Astrocyte (in vitro differentiated cells and primary cell): ENCODE measurements around the gene SPHK2. TPM values are rescaled to one million over a fixed set of nuclear protein-coding genes. Genes with fewer than 3 reads are reported as not detected.

ENCODE experiments used
- DNase-seq: peaks from one replicate; pipeline ENCODE4 v3.0.0-alpha.2; 2010; ENCODE audit warnings: low read depth
- FAIRE-seq: peaks from 2 replicates; lab custom pipeline; 2011; peaks lifted over from hg19 to GRCh38; lab: Jason Lieb, UNC
- H2AFZ ChIP-seq: 2 replicates; pipeline ENCODE4 v1.6.0; 2012; ENCODE audit warnings: low read depth, low read length, inconsistent platforms
- H3K27ac ChIP-seq: 2 replicates; pipeline ENCODE4 v1.5.1; 2011; ENCODE audit warnings: low read depth, low read length, inconsistent platforms
- H3K27me3 ChIP-seq: 2 replicates; pipeline ENCODE4 v1.6.0; 2011; ENCODE audit warnings: low read length, inconsistent platforms; ENCODE audit not compliant: insufficient read depth
- H3K36me3 ChIP-seq: 2 replicates; pipeline ENCODE4 v1.5.1; 2011; ENCODE audit warnings: low read length, inconsistent platforms; ENCODE audit not compliant: insufficient read depth
- H3K4me1 ChIP-seq: 2 replicates; pipeline ENCODE4 v1.5.1; 2011; ENCODE audit warnings: low read length, inconsistent platforms; ENCODE audit not compliant: insufficient read depth
- H3K4me2 ChIP-seq: 2 replicates; pipeline ENCODE4 v1.6.0; 2012; ENCODE audit warnings: low read length, inconsistent platforms
- H3K4me3 ChIP-seq: 2 replicates; pipeline ENCODE4 v1.5.1; 2011; ENCODE audit warnings: low read depth, mild to moderate bottlenecking, low read length, inconsistent platforms; ENCODE audit not compliant: insufficient read depth
- H3K79me2 ChIP-seq: 2 replicates; pipeline ENCODE4 v1.6.0; 2012; ENCODE audit warnings: mild to moderate bottlenecking, low read length, inconsistent platforms; ENCODE audit not compliant: insufficient read depth
- H3K9ac ChIP-seq: 2 replicates; pipeline ENCODE4 v1.6.0; 2012; ENCODE audit warnings: mild to moderate bottlenecking, low read length, inconsistent platforms
- H3K9me3 ChIP-seq: 2 replicates; pipeline ENCODE4 v1.5.1; 2012; ENCODE audit warnings: low read depth, mild to moderate bottlenecking, low read length, inconsistent platforms; ENCODE audit not compliant: insufficient read depth
- H4K20me1 ChIP-seq: 2 replicates; pipeline ENCODE4 v1.6.0; 2012; ENCODE audit warnings: low read length, inconsistent platforms; ENCODE audit not compliant: insufficient read depth
- H3K27ac Mint-ChIP-seq: one replicate; pipeline ENCODE4 v1.8.0; 2021; ENCODE audit warnings: mild to moderate bottlenecking, mixed read lengths; ENCODE audit not compliant: unreplicated experiment
- H3K27me3 Mint-ChIP-seq: one replicate; pipeline ENCODE4 v1.8.0; 2021; ENCODE audit warnings: low read depth, mixed read lengths; ENCODE audit not compliant: unreplicated experiment
- H3K36me3 Mint-ChIP-seq: one replicate; pipeline ENCODE4 v1.8.0; 2021; ENCODE audit warnings: low read depth, mixed read lengths; ENCODE audit not compliant: unreplicated experiment
- H3K4me1 Mint-ChIP-seq: one replicate; pipeline ENCODE4 v1.8.0; 2021; ENCODE audit warnings: low read depth, mixed read lengths; ENCODE audit not compliant: unreplicated experiment
- H3K4me3 Mint-ChIP-seq: one replicate; pipeline ENCODE4 v1.8.0; 2021; ENCODE audit warnings: mild to moderate bottlenecking, moderate library complexity, mixed read lengths; ENCODE audit not compliant: unreplicated experiment
- H3K9me3 Mint-ChIP-seq: one replicate; pipeline ENCODE4 v1.8.0; 2021; ENCODE audit warnings: mild to moderate bottlenecking, mixed read lengths; ENCODE audit not compliant: unreplicated experiment
- CTCF ChIP-seq: IDR thresholded peaks from 2 replicates; pipeline ENCODE4 v1.5.1; 2011; ENCODE audit warnings: low read depth, mild to moderate bottlenecking, inconsistent platforms, low read length, moderate library complexity; ENCODE audit not compliant: insufficient read depth
- EZH2 ChIP-seq: IDR thresholded peaks from 2 replicates; pipeline ENCODE4 v1.6.1; 2012; ENCODE audit warnings: mild to moderate bottlenecking, low read length, inconsistent platforms; ENCODE audit not compliant: insufficient read depth
- total RNA-seq: library from RNA; stranded (reverse); gene quantifications from 2 replicates; pipeline ENCODE4 v1.2.1, GENCODE V29; 2021

SPHK2 gene
- total RNA-seq, 1 donor from 2014 or later: 29.4 TPM

GRCh38 chr19:48600679-48601417 is 18.5 kb upstream of the SPHK2 start:
- TF ChIP-seq EZH2: no peak
- TF ChIP-seq CTCF: no peak
- H3K27ac Mint-ChIP-seq: no peak overlapping the region
- H3K79me2 ChIP-seq: no peaks in the 10 kb centered on the region
- H3K36me3 ChIP-seq: no peaks in the 10 kb centered on the region
- FAIRE-seq (no peak), DNase-seq (no peak)
- no peak overlapping the region for H3K4me2 ChIP-seq
- no peak overlapping the region for H2AFZ ChIP-seq
- no peak overlapping the region for H3K4me3 Mint-ChIP-seq
- no peaks in the 10 kb centered on the region for H3K27me3 ChIP-seq
- no peaks in the 10 kb centered on the region for H3K4me1 ChIP-seq
- peaks cover 10% of the 10 kb centered on the region for H3K27me3 Mint-ChIP-seq
- H3K27ac ChIP-seq: no peak overlapping the region
- no peaks in the 10 kb centered on the region for H3K9me3 Mint-ChIP-seq
- H3K4me3 ChIP-seq: no peak overlapping the region
- no peaks in the 10 kb centered on the region for H3K9me3 ChIP-seq
- H4K20me1 ChIP-seq: no peaks in the 10 kb centered on the region
- H3K9ac ChIP-seq: no peak overlapping the region
- H3K36me3 Mint-ChIP-seq: peaks cover 1% of the 10 kb centered on the region
- H3K4me1 Mint-ChIP-seq: no peaks in the 10 kb centered on the region

GRCh38 chr19:48603001-48603400 is 16.3 kb upstream of the SPHK2 start:
- peaks cover 6% of the 10 kb centered on the region for H3K27me3 Mint-ChIP-seq

More at GRCh38 chr19:48603001-48603400, 16.3 kb upstream of the SPHK2 start:
- Mint-ChIP-seq H3K27ac (no peak overlapping the region), H3K4me3 (no peak overlapping the region), H3K4me1 (no peaks in the 10 kb centered on the region), H3K9me3 (no peaks in the 10 kb centered on the region), H3K36me3 (peaks cover 1% of the 10 kb centered on the region)
- TF ChIP-seq EZH2 (no peak), CTCF (no peak)
- Histone ChIP-seq H2AFZ (no peak overlapping the region), H3K4me3 (no peak overlapping the region), H3K36me3 (no peaks in the 10 kb centered on the region), H3K27me3 (no peaks in the 10 kb centered on the region), H3K9ac (no peak overlapping the region), H3K27ac (no peak overlapping the region), H3K4me2 (no peak overlapping the region), H4K20me1 (no peaks in the 10 kb centered on the region), H3K79me2 (no peaks in the 10 kb centered on the region), H3K9me3 (no peaks in the 10 kb centered on the region), H3K4me1 (no peaks in the 10 kb centered on the region)
- DNase-seq (no peak), FAIRE-seq (no peak)
